Endothelial cell of umbilical vein (primary cell): ENCODE data around the gene CCRL2. TPM values are rescaled to one million over a fixed set of nuclear protein-coding genes. Genes with fewer than 3 reads are reported as not detected.

Experiments used
- BruUV-seq: library from RNA; stranded (reverse); fragments of 400-500 nt; replicated peaks from 2 replicates; lab custom pipeline; 2021; lab: Mats Ljungman, UMichigan
- CTCF ChIA-PET: fragments of 300-600, 350-600 bp; sonication (Branson Sonifier 250); formaldehyde crosslinking; loops from one replicate; lab custom pipeline; 2021; ENCODE audit warnings: antibody characterized with exemption, inconsistent platforms; lab: Charles Lee
- POLR2A ChIA-PET: fragments of 300-600, 350-600 bp; sonication (Branson Sonifier 250); formaldehyde crosslinking; loops from one replicate; lab custom pipeline; 2021; ENCODE audit warnings: antibody characterized with exemption, inconsistent platforms; lab: Charles Lee
- DNase-seq: peaks from one replicate; pipeline ENCODE4 v3.0.0-alpha.2; 2011; ENCODE audit warnings: low read depth, low spot score
- FAIRE-seq: peaks from 2 replicates; lab custom pipeline; 2011; peaks lifted over from hg19 to GRCh38; lab: Jason Lieb, UNC
- H2AFZ ChIP-seq: 2 replicates; pipeline ENCODE4 v1.6.0; 2012; ENCODE audit warnings: low read depth, low read length, control low read depth, inconsistent platforms
- H3K27ac ChIP-seq: 2 replicates; pipeline ENCODE4 v1.5.1; 2011; ENCODE audit warnings: low read depth, mild to moderate bottlenecking, control low read depth, low read length, moderate library complexity; ENCODE audit not compliant: insufficient read depth
- H3K27me3 ChIP-seq, 2 experiments: 2 replicates each; pipeline versions ENCODE4 v1.6.0 to v1.6.1; 2011; ENCODE audit warnings: low read length in 2 of 2, mixed read lengths in 1 of 2; ENCODE audit not compliant: control insufficient read depth in 2 of 2, insufficient read depth in 2 of 2
- H3K36me3 ChIP-seq, 2 experiments: 2 replicates in 1 of 2; 3 replicates in 1 of 2; pipeline ENCODE4 v1.5.1; 2011; ENCODE audit warnings: low read length in 2 of 2, mild to moderate bottlenecking in 1 of 2, moderate library complexity in 1 of 2; ENCODE audit not compliant: control insufficient read depth in 2 of 2, insufficient read depth in 2 of 2; ENCODE audit errors: extremely low read depth in 1 of 2
- H3K4me1 ChIP-seq: 3 replicates; pipeline ENCODE4 v1.5.1; 2011; ENCODE audit warnings: mild to moderate bottlenecking, low read length; ENCODE audit not compliant: control insufficient read depth, insufficient read depth; ENCODE audit errors: extremely low read depth
- H3K4me2 ChIP-seq: 2 replicates; pipeline ENCODE4 v1.6.1; 2011; ENCODE audit warnings: low read length, control low read depth, mixed read lengths; ENCODE audit not compliant: insufficient read depth
- H3K4me3 ChIP-seq, 3 experiments: fragments of 200-600 bp in 1 of 3; sonication (generic), shearing (Covaris generic) in 1 of 3; replicated peaks in 1 of 3; 2 replicates each; pipeline ENCODE4 v1.5.1; 2011 to 2016; ENCODE audit warnings: control low read depth in 3 of 3, low read length in 3 of 3, mild to moderate bottlenecking in 2 of 3, inconsistent platforms in 1 of 3, low read depth in 1 of 3, moderate library complexity in 1 of 3; ENCODE audit not compliant: insufficient read depth in 1 of 3
- H3K79me2 ChIP-seq: 2 replicates; pipeline ENCODE4 v1.6.0; 2012; ENCODE audit warnings: low read length, inconsistent platforms; ENCODE audit not compliant: control insufficient read depth, insufficient read depth
- H3K9ac ChIP-seq: replicated peaks from 2 replicates; pipeline ENCODE3; 2011; ENCODE audit warnings: low read length, control low read depth; ENCODE audit not compliant: insufficient read depth; ENCODE audit errors: extremely low read depth
- H3K9me1 ChIP-seq: replicated peaks from 3 replicates; pipeline ENCODE4 v1.6.0; 2011; ENCODE audit warnings: mild to moderate bottlenecking, low read length; ENCODE audit not compliant: control insufficient read depth, insufficient read depth; ENCODE audit errors: extremely low read depth
- H3K9me3 ChIP-seq: replicated peaks from 2 replicates; pipeline ENCODE4 v1.5.1; 2012; ENCODE audit warnings: low read length, inconsistent platforms; ENCODE audit not compliant: control insufficient read depth, insufficient read depth
- H4K20me1 ChIP-seq: replicated peaks from 2 replicates; pipeline ENCODE3; 2011; ENCODE audit warnings: mild to moderate bottlenecking, low read length; ENCODE audit not compliant: control insufficient read depth, insufficient read depth; ENCODE audit errors: extremely low read depth
- EZH2 ChIP-seq: IDR thresholded peaks from 2 replicates; pipeline ENCODE4 v1.6.1; 2012; ENCODE audit warnings: borderline replicate concordance, low read depth, mild to moderate bottlenecking, moderate library complexity, low read length, inconsistent platforms; ENCODE audit not compliant: severe bottlenecking
- FOS ChIP-seq: IDR thresholded peaks from 2 replicates; pipeline ENCODE4 v1.6.1; 2011; ENCODE audit warnings: mild to moderate bottlenecking, low read length, moderate library complexity, borderline replicate concordance; ENCODE audit not compliant: insufficient read depth
- GATA2 ChIP-seq: IDR thresholded peaks from 2 replicates; pipeline ENCODE4 v1.7.0; 2011; ENCODE audit warnings: low read depth, mild to moderate bottlenecking, moderate library complexity, mixed read lengths, low read length; ENCODE audit not compliant: insufficient read length, insufficient read depth
- JUN ChIP-seq: IDR thresholded peaks from 2 replicates; pipeline ENCODE4 v1.6.1; 2011; ENCODE audit warnings: borderline replicate concordance, low read depth; ENCODE audit not compliant: insufficient read length, insufficient read depth
- MYC ChIP-seq: IDR thresholded peaks from one replicate; pipeline ENCODE4 v1.6.1; 2011; ENCODE audit warnings: mild to moderate bottlenecking, low read depth, low read length
- POLR2A ChIP-seq: IDR thresholded peaks from 2 replicates; pipeline ENCODE4 v1.6.1; 2012; ENCODE audit warnings: low read depth, mild to moderate bottlenecking, control low read depth, low read length
- POLR2AphosphoS5 ChIP-seq: IDR thresholded peaks from 2 replicates; pipeline ENCODE4 v1.6.1; 2012; ENCODE audit warnings: low read depth, mild to moderate bottlenecking, control low read depth, low read length, moderate library complexity; ENCODE audit not compliant: insufficient read depth
- dilution Hi-C: fragments of 300-500 bp; cut with MboI; formaldehyde crosslinking; loops from one replicate; pipeline ENCODE4 v1.15.0; 2019; ENCODE audit warnings: low sequenced_read_pairs; ENCODE audit not compliant: extremely low pct_ligation_motif_present
- intact Hi-C: fragments of 100-400 bp; cut with micrococcal nuclease; formaldehyde crosslinking; loops from one replicate; pipeline ENCODE4 v1.10.0; 2022
- polyA plus RNA-seq, 4 experiments: library from polyadenylated mRNA; depleted of rRNA in 3 of 4; stranded (reverse) in 3 of 4; unstranded in 1 of 4; fragments of >200 nt; gene quantifications; 2 replicates each; pipeline versions ENCODE4 v1.2.1 to v1.2.3, GENCODE V29; 2011 to 2012; ENCODE audit warnings: missing spikeins in 1 of 4
- total RNA-seq: library from RNA; stranded (reverse); gene quantifications from 2 replicates; pipeline ENCODE4 v1.2.3, GENCODE V29; 2021
- TF ChIP-seq, protein P1 (sequence below), 2 donors: IDR thresholded peaks; 1 replicate in 1 of 2; 2 replicates in 1 of 2; pipeline ENCODE4 v1.5.1; 2011; ENCODE audit warnings: low read length in 2 of 2, mild to moderate bottlenecking in 2 of 2, moderate library complexity in 2 of 2, control low read depth in 1 of 2, inconsistent platforms in 1 of 2, low read depth in 1 of 2; ENCODE audit not compliant: insufficient read depth in 1 of 2; ENCODE audit errors: extremely low read depth in 1 of 2
- TF ChIP-seq, protein P2 (sequence below): IDR thresholded peaks from 2 replicates; pipeline ENCODE4 v1.6.1; 2011; ENCODE audit not compliant: insufficient read depth, insufficient read length

Gene CCRL2
- total and polyA plus RNA-seq, 2 donors (not counting 3 experiments of a cell fraction or from before 2014, with no cell fraction given) = 6.4 to 6.6 TPM

DNA sequence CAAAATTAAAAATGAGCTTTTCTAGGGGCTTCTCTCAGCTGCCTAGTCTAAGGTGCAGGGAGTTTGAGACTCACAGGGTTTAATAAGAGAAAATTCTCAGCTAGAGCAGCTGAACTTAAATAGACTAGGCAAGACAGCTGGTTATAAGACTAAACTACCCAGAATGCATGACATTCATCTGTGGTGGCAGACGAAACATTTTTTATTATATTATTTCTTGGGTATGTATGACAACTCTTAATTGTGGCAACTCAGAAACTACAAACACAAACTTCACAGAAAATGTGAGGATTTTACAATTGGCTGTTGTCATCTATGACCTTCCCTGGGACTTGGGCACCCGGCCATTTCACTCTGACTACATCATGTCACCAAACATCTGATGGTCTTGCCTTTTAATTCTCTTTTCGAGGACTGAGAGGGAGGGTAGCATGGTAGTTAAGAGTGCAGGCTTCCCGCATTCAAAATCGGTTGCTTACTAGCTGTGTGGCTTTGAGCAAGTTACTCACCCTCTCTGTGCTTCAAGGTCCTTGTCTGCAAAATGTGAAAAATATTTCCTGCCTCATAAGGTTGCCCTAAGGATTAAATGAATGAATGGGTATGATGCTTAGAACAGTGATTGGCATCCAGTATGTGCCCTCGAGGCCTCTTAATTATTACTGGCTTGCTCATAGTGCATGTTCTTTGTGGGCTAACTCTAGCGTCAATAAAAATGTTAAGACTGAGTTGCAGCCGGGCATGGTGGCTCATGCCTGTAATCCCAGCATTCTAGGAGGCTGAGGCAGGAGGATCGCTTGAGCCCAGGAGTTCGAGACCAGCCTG lies 35.3 kb upstream of the CCRL2 start:
- ChIA-PET POLR2A (no interaction called here), CTCF (interaction anchor here (1.5 to 6.1 kb wide), 4 partner anchors 11 to 96 kb away, joined by 4 to 45 read pairs (median 6); no protein-coding TSS in a partner anchor)
- no peak overlapping the region for H2AFZ ChIP-seq
- BruUV-seq = no TSS peak
- TF ChIP-seq EZH2 (no peak), JUN (no peak), POLR2A (no peak), FOS (no peak), MYC (no peak), GATA2 (no peak), POLR2AphosphoS5 (no peak)
- TF ChIP-seq, protein P1, sequence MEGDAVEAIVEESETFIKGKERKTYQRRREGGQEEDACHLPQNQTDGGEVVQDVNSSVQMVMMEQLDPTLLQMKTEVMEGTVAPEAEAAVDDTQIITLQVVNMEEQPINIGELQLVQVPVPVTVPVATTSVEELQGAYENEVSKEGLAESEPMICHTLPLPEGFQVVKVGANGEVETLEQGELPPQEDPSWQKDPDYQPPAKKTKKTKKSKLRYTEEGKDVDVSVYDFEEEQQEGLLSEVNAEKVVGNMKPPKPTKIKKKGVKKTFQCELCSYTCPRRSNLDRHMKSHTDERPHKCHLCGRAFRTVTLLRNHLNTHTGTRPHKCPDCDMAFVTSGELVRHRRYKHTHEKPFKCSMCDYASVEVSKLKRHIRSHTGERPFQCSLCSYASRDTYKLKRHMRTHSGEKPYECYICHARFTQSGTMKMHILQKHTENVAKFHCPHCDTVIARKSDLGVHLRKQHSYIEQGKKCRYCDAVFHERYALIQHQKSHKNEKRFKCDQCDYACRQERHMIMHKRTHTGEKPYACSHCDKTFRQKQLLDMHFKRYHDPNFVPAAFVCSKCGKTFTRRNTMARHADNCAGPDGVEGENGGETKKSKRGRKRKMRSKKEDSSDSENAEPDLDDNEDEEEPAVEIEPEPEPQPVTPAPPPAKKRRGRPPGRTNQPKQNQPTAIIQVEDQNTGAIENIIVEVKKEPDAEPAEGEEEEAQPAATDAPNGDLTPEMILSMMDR (IDR thresholded peaks at IDR 0.05; ENCODE audit: extremely low read depth in 1 of 2, insufficient read depth in 1 of 2, low read depth in 1 of 2, low read length in 2 of 2) = no peak
- TF ChIP-seq, protein P2, sequence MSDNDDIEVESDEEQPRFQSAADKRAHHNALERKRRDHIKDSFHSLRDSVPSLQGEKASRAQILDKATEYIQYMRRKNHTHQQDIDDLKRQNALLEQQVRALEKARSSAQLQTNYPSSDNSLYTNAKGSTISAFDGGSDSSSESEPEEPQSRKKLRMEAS = no peak
- no peak overlapping the region for H3K27ac ChIP-seq
- H3K4me2 ChIP-seq = no peak overlapping the region
- no peaks in the 10 kb centered on the region for H3K79me2 ChIP-seq
- no peaks in the 10 kb centered on the region for H3K9me1 ChIP-seq
- DNase-seq (no peak), FAIRE-seq (no peak)
- H3K4me1 ChIP-seq = no peaks in the 10 kb centered on the region
- no peak overlapping the region for H3K9ac ChIP-seq
- intact Hi-C loops (loop anchor here (10.0 kb wide), 1 partner anchor 183 kb away; no protein-coding TSS in a partner anchor), dilution Hi-C loops (no loop called here)
- H3K9me3 ChIP-seq = no peaks in the 10 kb centered on the region
- H3K4me3 ChIP-seq = no peak overlapping the region
- H4K20me1 ChIP-seq = no peaks in the 10 kb centered on the region
- no peaks in the 10 kb centered on the region for H3K36me3 ChIP-seq
- H3K27me3 ChIP-seq = peaks cover 8 to 22% of the 10 kb centered on the region in 2 experiments
